GM12873 (cell line): ENCODE results near the gene MICAL3.

ENCODE experiments used
- TF ChIP-seq, protein P1 (sequence below): IDR thresholded peaks from 2 replicates; pipeline ENCODE4 v1.5.1; 2012; ENCODE audit warnings: low read depth, mild to moderate bottlenecking, moderate library complexity, low read length, control low read depth; ENCODE audit not compliant: insufficient read depth; ENCODE audit errors: missing control alignments

The MICAL3 gene

DNA sequence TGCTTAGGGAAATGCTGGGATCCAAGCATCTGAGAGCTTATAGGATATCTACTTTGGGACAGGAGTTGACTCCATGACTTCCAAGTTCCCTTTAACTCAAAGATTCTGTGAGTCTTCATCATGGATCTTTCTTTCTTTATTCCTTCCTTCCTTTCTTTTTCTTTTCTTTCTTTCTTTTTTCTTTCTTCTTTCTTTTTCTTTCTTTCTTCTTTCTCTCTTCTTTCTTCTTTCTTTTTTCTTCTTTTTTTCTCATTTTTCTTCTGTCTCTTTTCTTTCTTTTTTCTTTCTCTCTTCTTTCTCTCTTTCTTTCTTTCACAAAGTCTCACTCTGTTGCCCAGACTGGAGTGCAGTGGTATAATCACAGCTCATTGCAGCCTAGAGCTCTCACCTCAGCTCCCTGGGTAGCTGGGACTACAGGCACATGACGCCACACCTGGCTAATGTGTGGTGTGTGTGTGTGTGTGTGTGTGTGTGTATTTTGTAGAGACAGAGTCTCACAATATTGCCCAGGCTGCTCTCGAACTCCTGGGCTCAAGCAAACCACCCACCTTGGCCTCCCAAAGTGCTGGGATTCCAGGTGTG lies 5.4 kb upstream of the MICAL3 start:
- TF ChIP-seq, protein P1, sequence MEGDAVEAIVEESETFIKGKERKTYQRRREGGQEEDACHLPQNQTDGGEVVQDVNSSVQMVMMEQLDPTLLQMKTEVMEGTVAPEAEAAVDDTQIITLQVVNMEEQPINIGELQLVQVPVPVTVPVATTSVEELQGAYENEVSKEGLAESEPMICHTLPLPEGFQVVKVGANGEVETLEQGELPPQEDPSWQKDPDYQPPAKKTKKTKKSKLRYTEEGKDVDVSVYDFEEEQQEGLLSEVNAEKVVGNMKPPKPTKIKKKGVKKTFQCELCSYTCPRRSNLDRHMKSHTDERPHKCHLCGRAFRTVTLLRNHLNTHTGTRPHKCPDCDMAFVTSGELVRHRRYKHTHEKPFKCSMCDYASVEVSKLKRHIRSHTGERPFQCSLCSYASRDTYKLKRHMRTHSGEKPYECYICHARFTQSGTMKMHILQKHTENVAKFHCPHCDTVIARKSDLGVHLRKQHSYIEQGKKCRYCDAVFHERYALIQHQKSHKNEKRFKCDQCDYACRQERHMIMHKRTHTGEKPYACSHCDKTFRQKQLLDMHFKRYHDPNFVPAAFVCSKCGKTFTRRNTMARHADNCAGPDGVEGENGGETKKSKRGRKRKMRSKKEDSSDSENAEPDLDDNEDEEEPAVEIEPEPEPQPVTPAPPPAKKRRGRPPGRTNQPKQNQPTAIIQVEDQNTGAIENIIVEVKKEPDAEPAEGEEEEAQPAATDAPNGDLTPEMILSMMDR = no peak

DNA sequence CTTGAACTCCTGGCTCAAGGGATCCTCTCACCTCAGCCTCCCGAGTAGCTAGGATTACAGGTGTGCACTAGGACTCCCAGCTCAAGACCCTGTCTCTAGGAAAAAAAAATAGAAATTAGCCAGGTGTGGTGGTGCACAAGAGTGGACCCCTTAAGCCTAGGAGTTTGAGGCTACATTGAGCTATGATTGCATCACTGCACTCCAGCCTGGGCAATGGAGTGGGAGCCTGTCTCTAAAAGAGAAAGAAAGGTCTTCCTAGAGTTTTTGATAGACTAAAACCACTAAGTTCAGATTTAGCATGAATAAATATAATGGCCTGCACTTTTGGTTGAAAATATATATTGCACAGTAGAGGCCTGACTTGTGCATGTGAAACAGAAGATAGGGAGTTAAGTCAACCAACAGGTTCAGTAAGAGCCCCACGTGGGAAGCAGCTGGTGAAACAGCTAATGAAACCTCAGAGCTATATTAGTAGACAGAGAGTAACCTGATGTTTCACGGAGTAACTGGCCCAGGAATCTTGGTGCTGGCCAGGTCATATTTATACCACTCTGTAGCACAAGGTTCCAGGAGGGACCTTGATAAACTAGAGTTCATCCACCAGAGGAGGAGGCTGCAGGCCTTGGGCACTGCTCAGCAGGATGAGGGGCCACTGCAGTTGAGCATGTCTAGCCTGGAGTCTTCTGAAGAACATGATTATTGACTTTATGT lies 4.6 kb upstream of the MICAL3 start:
- TF ChIP-seq, protein P1 = no peak

DNA sequence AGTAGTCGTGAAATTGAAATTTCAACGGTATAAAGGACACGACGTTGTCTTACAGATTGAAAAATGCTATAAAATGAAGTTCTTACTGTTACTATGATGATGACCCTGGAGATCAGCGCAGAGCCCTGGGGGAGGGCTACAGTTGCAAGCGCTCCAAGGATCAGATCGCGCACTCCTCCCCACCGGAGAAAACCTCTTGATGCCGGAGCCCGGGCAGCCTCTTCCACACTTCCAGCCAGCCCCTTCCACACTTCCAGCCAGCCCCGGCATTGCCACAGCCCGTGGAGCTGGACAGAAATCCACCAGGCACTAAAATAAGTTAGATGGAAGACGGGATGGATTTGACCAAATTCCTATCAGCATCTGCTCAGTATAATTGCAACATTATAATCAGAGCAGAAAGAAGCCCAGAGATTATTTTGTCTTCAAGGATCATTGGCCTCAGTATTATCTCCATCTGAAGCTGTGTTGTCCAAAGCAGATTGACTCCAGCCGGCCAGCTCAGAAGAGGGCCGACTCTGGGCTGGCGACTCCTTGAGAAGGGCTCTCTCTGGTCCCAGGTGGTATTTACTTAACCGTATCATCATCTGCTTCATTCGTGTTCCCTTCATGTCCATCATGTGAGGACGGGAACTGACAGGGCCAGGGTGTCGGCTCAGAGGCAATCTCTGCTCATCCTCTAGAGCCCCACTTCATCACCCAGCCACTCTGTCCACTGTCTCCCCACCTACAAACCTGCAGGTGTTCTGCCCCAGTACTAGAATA lies 777 bp upstream of the MICAL3 start:
- TF ChIP-seq, protein P1 = no peak

DNA sequence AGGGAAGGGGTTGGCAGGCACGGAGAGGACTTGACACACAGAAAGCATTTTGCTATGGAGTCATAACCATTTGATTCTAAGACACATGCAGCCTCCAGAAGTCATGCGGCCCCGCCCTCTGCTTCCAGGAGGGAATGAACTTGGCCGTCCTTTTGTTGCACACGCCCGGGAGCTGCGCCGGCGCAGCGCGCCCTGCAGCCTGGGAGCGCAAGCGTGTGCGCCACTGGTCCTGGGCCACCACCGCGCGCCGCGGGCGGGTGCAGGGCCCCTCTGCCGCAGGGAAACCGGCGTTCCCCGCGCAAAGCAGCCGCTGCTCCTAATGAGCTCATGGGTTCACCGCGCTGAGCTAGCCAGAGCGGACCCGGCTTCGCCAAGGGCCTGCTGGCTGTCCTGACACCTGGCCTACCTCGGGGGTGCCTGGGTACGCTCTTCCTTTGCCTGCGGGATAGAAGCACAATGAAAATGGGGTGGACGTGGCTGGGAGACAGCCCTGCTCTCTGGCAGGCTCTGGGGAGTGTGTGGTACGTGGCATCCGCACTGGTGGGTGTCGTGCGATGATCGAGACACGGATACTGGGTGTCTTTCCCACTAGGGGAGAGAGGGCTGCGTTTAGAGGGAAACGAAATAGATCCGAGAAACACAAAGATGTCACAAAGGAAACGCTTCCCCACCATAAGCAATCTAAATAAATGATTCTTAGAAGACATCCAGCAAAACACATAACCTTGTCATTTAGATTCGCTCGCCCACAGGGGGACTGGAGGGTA lies 669 bp downstream of the MICAL3 start:
- TF ChIP-seq, protein P1 = no peak

DNA sequence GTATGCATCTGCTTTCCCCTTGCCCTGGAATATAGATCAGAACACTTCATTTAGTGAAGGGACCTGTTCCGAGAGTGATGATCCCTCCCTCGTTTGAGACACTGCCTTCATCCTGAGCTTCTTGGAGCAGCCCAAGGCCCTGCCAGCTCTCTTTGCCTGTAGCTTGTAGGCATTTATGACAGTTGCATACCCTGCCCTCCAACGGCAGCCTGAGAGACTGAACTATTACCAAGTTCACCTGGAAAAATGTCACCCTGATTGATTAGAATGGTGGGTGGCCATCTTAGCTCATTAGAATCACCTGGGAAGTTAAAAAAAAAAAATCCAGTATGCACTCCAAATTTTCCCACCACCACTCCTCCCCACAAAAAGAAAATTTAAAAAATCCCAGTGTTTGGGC lies 1.5 kb downstream of the MICAL3 start:
- TF ChIP-seq, protein P1 = no peak

DNA sequence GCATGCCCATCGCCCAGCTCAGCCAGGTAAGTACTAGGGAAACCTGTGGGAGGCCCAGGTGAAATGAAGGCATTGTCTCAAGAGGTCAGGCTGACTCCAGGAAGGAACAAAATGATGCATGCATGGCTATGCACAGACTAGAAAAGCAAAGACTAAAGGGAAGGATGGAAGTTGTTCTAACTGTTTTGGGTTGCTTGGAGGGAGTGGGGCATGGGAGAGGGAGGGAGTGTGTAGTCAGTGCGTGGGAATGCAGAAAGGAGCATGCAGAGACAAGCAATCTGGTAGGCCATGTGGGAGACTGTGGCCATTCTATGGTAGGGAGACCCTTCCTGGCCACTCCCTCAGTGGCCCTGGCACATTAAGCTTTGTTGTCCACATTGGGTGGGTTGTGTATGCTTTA lies 2.9 kb downstream of the MICAL3 start:
- TF ChIP-seq, protein P1 = no peak
